HepG2 (cell line): ENCODE data around the gene MIER1. TPM values are rescaled to one million over a fixed set of nuclear protein-coding genes. Genes with fewer than 3 reads are reported as not detected.

ENCODE experiments used
- BRCA1 ChIP-seq: sonication (generic); formaldehyde crosslinking; IDR thresholded peaks from 2 replicates; pipeline ENCODE4 v1.4.0; 2020; ENCODE audit warnings: missing genetic modification reagents
- DNMT3B ChIP-seq: conservative IDR thresholded peaks from 2 replicates; pipeline ENCODE4 v1.6.1; 2016; ENCODE audit warnings: missing biosample characterization, control low read depth
- EEA1 ChIP-seq: sonication (generic); formaldehyde crosslinking; IDR thresholded peaks from 2 replicates; pipeline ENCODE4 v1.5.1; 2020; ENCODE audit warnings: mild to moderate bottlenecking, missing genetic modification reagents, borderline replicate concordance
- IKZF1 ChIP-seq: fragments of 450-650 bp; IDR thresholded peaks from 2 replicates; pipeline ENCODE4 v1.7.1; 2016
- IKZF5 ChIP-seq: IDR thresholded peaks from 2 replicates; pipeline ENCODE4 v1.6.1; 2018; ENCODE audit warnings: missing genetic modification reagents, mild to moderate bottlenecking, missing compliant biosample characterization
- MTA3 ChIP-seq: sonication (generic); formaldehyde crosslinking; IDR thresholded peaks from 2 replicates; pipeline ENCODE4 v1.4.0; 2020; ENCODE audit warnings: missing genetic modification reagents
- PLSCR1 ChIP-seq: sonication (generic); formaldehyde crosslinking; IDR thresholded peaks from 2 replicates; pipeline ENCODE4 v1.5.0; 2020; ENCODE audit warnings: missing genetic modification reagents, mild to moderate bottlenecking, borderline replicate concordance
- PRPF4 ChIP-seq: fragments of 200-400 bp; formaldehyde crosslinking; IDR thresholded peaks from 2 replicates; pipeline ENCODE4 v1.6.1; 2016; ENCODE audit warnings: low read length, low read depth; ENCODE audit not compliant: poor library complexity, severe bottlenecking
- RNF2 ChIP-seq: fragments of 450-650 bp; conservative IDR thresholded peaks from 2 replicates; pipeline ENCODE4 v1.6.1; 2016; ENCODE audit warnings: low read depth
- SETDB1 ChIP-seq: sonication (generic); formaldehyde crosslinking; IDR thresholded peaks from 2 replicates; pipeline ENCODE4 v1.5.1; 2020; ENCODE audit warnings: missing genetic modification reagents, mild to moderate bottlenecking, borderline replicate concordance
- TBL1XR1 ChIP-seq: fragments of 150-350 bp; IDR thresholded peaks from 2 replicates; pipeline ENCODE4 v1.6.1; 2014; ENCODE audit warnings: borderline replicate concordance, low read length; ENCODE audit not compliant: partially characterized antibody
- TOPORS ChIP-seq: sonication (generic); formaldehyde crosslinking; IDR thresholded peaks from 2 replicates; pipeline ENCODE4 v1.8.0; 2023; ENCODE audit warnings: mild to moderate bottlenecking, missing genetic modification reagents
- ZHX2 ChIP-seq, 2 experiments: sonication (generic) in 1 of 2; formaldehyde crosslinking in 1 of 2; IDR thresholded peaks; 2 replicates each; pipeline versions ENCODE4 v1.6.1 to v1.9.0; 2014 to 2022; ENCODE audit warnings: antibody characterized with exemption in 1 of 2, borderline replicate concordance in 1 of 2, inconsistent platforms in 1 of 2, low read depth in 1 of 2, missing genetic modification reagents in 1 of 2
- ZNF512B ChIP-seq: sonication (generic); formaldehyde crosslinking; IDR thresholded peaks from 2 replicates; pipeline ENCODE4 v1.5.1; 2020; ENCODE audit warnings: missing genetic modification reagents, mild to moderate bottlenecking, borderline replicate concordance
- ZNF605 ChIP-seq: sonication (generic); formaldehyde crosslinking; IDR thresholded peaks from 2 replicates; pipeline ENCODE4 v1.8.0; 2022; ENCODE audit warnings: mild to moderate bottlenecking, missing genetic modification reagents
- ZNF749 ChIP-seq: sonication (generic); formaldehyde crosslinking; IDR thresholded peaks from 2 replicates; pipeline ENCODE4 v1.8.0; 2022; ENCODE audit warnings: mild to moderate bottlenecking, missing genetic modification reagents, moderate library complexity, borderline replicate concordance
- ZNF841 ChIP-seq: sonication (generic); formaldehyde crosslinking; IDR thresholded peaks from 2 replicates; pipeline ENCODE4 v1.8.1; 2023; ENCODE audit warnings: missing genetic modification reagents, borderline replicate concordance
- polyA plus RNA-seq, 8 experiments: library from polyadenylated mRNA; depleted of rRNA in 3 of 8; stranded (reverse) in 7 of 8; unstranded in 1 of 8; fragments of >200 nt; fragmentation: Illumina TruSeq in 4 of 8; extraction: Trizol in 4 of 8; gene quantifications; 2 replicates each; pipeline versions ENCODE4 v1.2.1 to v1.2.3, GENCODE V29; 2011 to 2016; ENCODE audit warnings: low read depth in 4 of 8, missing spikeins in 1 of 8, mixed read lengths in 1 of 8; ENCODE audit not compliant: insufficient read depth in 1 of 8
- total RNA-seq, 5 experiments: library from RNA; depleted of rRNA; stranded (reverse); fragments of >200 nt; fragmentation: Illumina TruSeq; extraction: Trizol; gene quantifications; 2 replicates each; pipeline ENCODE4 v1.2.3, GENCODE V29; 2016; ENCODE audit warnings: low read depth in 1 of 5

The MIER1 gene
- total and polyA plus RNA-seq, 2 of the 13 experiments (the other 11 are each of a cell fraction or from before 2014, with no cell fraction given): 7.0 to 30.4 TPM

- TF ChIP-seq PLSCR1 (CRISPR knock-in tag) (no peak), EEA1 (no peak), PRPF4 (no peak), ZNF749 (no peak), DNMT3B (no peak), ZNF605 (peak; percentile 60), IKZF1 (no peak), SETDB1 (no peak), ZNF512B (CRISPR knock-in tag) (no peak), ZNF841 (no peak), IKZF5 (CRISPR knock-in tag) (no peak; the same call in 1 of the 2 replicates), TOPORS (CRISPR knock-in tag) (peak; percentile 84; the same call in 1 of the 2 replicates), BRCA1 (CRISPR knock-in tag) (no peak), RNF2 (no peak), ZHX2 (IDR thresholded peaks at IDR 0.05; ENCODE audit: low read depth) (peak; percentile 56; the same call in 1 of the 2 replicates), ZHX2 (CRISPR knock-in tag; IDR thresholded peaks at IDR 0.05; ENCODE audit: borderline replicate concordance) (no peak), TBL1XR1 (no peak), MTA3 (no peak)
Observed at GRCh38 chr1:66929999-66930822, 5.4 kb downstream of the MIER1 start (continued).
